Measurements from ENCODE around the gene PLXDC2. TPM values are rescaled to one million over a fixed set of nuclear protein-coding genes. Genes with fewer than 3 reads are reported as not detected.
"Not testable (repeated sequence)": the region's sequence is repeated elsewhere in the genome, so short reads cannot be mapped to it uniquely, and the experiment has no call there.

PLXDC2 gene
- total and polyA plus RNA-seq, 7 donors: 1.8 to 44.6 (median 18.2) TPM

DNA sequence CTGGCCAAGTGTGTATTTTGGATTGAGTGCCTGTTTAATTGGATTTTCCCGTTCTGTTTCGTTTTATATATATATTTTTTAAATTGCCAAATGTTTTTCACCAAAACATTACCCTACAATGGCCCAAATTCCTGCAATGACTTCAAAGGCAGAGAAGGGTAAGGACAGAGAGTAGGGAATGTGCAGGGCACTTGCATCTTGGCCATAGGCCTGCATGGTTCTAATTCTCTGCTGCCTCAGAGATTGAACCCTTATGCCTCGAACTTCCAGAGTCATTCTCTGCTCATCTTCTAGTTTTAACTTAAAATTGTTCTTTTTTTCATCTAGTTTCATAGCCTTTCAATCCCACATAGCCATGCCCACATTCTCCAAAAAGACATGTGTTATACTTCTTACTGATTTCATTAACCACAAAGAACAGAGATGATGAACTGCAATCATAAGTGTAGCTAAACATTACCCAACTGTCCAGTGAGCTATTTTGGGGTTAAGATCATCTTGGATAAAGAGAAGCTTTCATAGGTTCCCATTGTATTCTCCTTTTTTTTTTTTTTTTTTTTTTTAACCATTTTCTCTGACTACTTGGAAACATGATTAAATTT lies 177.6 kb downstream of the PLXDC2 start:
- intact Hi-C loops (cut with DNase I): no loop called here
- H3K4me3 ChIP-seq: no peak overlapping the region
- 89 to 92% methylated on average over 3 of the region's 3 CpGs for WGBS, 2 donors
- H3K9me3 ChIP-seq: no peaks in the 10 kb centered on the region
- peaks cover 0 to 14% (median 7%) of the 10 kb centered on the region in 4 donors for H3K4me1 ChIP-seq
- H3K27ac ChIP-seq: no peak overlapping the region
- DNase-seq: no peak
- TF ChIP-seq EP300 (IDR thresholded peaks at IDR 0.05) (no peak), POLR2AphosphoS5 (IDR thresholded peaks at IDR 0.05) (no peak), POLR2A (IDR thresholded peaks at IDR 0.05) (no peak)
- TF ChIP-seq, protein P1, sequence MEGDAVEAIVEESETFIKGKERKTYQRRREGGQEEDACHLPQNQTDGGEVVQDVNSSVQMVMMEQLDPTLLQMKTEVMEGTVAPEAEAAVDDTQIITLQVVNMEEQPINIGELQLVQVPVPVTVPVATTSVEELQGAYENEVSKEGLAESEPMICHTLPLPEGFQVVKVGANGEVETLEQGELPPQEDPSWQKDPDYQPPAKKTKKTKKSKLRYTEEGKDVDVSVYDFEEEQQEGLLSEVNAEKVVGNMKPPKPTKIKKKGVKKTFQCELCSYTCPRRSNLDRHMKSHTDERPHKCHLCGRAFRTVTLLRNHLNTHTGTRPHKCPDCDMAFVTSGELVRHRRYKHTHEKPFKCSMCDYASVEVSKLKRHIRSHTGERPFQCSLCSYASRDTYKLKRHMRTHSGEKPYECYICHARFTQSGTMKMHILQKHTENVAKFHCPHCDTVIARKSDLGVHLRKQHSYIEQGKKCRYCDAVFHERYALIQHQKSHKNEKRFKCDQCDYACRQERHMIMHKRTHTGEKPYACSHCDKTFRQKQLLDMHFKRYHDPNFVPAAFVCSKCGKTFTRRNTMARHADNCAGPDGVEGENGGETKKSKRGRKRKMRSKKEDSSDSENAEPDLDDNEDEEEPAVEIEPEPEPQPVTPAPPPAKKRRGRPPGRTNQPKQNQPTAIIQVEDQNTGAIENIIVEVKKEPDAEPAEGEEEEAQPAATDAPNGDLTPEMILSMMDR (IDR thresholded peaks at IDR 0.05): no peak
- H3K36me3 ChIP-seq: no peaks in the 10 kb centered on the region
- H3K27me3 ChIP-seq: no peaks in the 10 kb centered on the region

DNA sequence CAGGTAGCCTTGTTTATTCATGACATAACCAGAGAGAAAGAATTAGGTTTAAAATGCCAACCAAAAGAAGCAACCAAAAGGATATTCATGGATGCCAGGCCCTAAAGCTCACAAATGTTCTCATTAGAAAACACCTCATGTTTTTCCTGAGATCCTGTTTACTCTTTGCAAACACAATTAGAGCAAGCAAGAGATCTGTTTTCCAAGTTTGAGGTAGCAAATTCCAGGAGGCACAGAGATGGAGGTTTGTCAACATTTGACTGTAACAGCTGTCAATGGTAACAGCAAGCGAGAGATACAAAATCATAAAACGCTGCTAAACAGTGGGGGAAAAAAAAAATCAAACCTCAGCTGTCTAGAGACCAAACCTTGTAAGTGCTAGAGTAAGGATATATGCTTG lies 182.2 kb downstream of the PLXDC2 start:
- Histone ChIP-seq H3K9me3 (no peaks in the 10 kb centered on the region), H3K4me3 (no peak overlapping the region), H3K36me3 (no peaks in the 10 kb centered on the region), H3K27ac (no peak overlapping the region), H3K4me1 (peaks cover 0 to 19% (median 14%) of the 10 kb centered on the region in 4 donors), H3K27me3 (no peaks in the 10 kb centered on the region)
- 19 to 70% methylated on average over 2 of the region's 2 CpGs for WGBS, 2 donors
- no peak for TF ChIP-seq POLR2AphosphoS5 (IDR thresholded peaks at IDR 0.05)
- TF ChIP-seq POLR2A (IDR thresholded peaks at IDR 0.05): no peak
- TF ChIP-seq, protein P1 (IDR thresholded peaks at IDR 0.05): no peak
- TF ChIP-seq EP300 (IDR thresholded peaks at IDR 0.05): no peak
- intact Hi-C loops (cut with DNase I): no loop called here
- DNase-seq: no peak

DNA sequence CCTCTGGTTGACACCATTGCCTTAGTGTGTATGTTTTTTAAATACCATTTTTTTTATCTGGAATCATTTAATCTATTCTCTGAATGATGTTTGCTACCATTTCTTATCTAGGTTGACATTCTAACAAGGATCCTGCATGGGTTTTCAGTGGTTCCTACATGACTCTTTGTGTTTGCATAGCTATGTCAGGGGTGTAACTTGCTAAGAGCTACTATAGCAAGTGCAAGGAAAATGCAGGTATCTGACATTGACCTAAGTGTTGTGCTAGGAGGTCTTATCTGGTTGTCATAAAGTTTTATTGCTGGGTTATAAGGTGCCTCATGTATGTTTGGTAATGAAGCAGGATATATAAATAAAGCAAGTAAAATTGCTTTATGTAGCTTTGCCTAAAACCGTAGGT lies 183.2 kb downstream of the PLXDC2 start:
- no peak for TF ChIP-seq POLR2AphosphoS5 (IDR thresholded peaks at IDR 0.05)
- TF ChIP-seq, protein P1 (IDR thresholded peaks at IDR 0.05): no peak
- TF ChIP-seq POLR2A (IDR thresholded peaks at IDR 0.05): no peak
- TF ChIP-seq EP300 (IDR thresholded peaks at IDR 0.05): no peak
- H3K36me3 ChIP-seq: no peaks in the 10 kb centered on the region
- intact Hi-C loops (cut with DNase I): no loop called here
- no peak for DNase-seq
- no peak overlapping the region for H3K4me3 ChIP-seq
- H3K27ac ChIP-seq: no peak overlapping the region
- no peaks in the 10 kb centered on the region for H3K9me3 ChIP-seq
- no peaks in the 10 kb centered on the region for H3K27me3 ChIP-seq
- 22 to 68% methylated on average over 1 of the region's 1 CpG for WGBS, 2 donors
- peaks cover 0 to 24% (median 19%) of the 10 kb centered on the region in 4 donors for H3K4me1 ChIP-seq

DNA sequence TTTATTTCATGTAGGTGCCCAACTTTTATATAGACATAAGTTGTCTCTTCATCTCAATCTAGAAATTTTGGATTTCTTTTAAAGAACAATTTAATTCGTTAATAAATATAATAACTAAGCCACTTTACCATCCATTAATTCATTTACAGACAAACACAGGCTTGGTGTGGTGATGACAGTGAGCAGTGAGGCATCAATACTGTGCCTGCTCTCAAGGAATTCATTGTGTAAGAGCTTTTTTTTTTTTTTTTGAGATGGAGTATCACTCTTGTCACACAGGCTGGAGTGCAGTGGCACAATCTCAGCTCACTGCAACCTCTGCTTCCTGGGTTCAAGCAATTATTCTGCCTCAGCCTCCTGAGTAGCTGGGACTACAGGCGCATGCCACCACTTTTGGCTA lies 185.8 kb downstream of the PLXDC2 start:
- H3K27ac ChIP-seq; H3K9me3 ChIP-seq; H3K36me3 ChIP-seq; H3K27me3 ChIP-seq; H3K4me3 ChIP-seq; intact Hi-C loops (cut with DNase I); DNase-seq: not testable (repeated sequence)
- peaks cover 0 to 32% (median 15%) of the 10 kb centered on the region in 4 donors for H3K4me1 ChIP-seq
- WGBS, 2 donors: 92 to 94% methylated on average over 2 of the region's 2 CpGs

DNA sequence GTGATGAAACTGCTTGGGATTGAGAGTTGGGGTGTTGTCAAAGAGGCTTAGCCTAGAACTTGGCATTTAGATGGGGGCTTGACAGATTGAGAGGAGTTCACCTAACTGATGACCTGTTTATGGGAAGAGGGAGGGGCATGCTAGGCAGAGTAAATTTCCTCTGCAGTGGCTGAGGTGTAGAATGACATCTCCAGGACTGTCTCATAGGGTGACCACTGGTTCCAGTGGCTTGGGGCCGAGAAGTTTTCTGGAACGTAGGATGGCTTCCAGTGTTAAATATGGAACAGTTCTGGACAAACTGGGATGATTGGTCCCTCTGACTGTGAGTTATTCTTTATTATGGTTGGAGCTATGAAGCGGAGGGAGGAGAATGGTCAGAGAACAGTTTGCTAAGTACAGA lies 186.4 kb downstream of the PLXDC2 start:
- Histone ChIP-seq H3K27me3 (no peaks in the 10 kb centered on the region), H3K27ac (peak overlapping the region in 2 of 4 donors; percentile 61 to 75), H3K4me1 (peaks cover 0 to 38% (median 18%) of the 10 kb centered on the region in 4 donors), H3K36me3 (no peaks in the 10 kb centered on the region), H3K4me3 (no peak overlapping the region), H3K9me3 (no peaks in the 10 kb centered on the region)
- DNase-seq: no peak
- TF ChIP-seq, protein P1 (IDR thresholded peaks at IDR 0.05): no peak
- no peak for TF ChIP-seq EP300 (IDR thresholded peaks at IDR 0.05)
- TF ChIP-seq POLR2A (IDR thresholded peaks at IDR 0.05): no peak
- no peak for TF ChIP-seq POLR2AphosphoS5 (IDR thresholded peaks at IDR 0.05)
- intact Hi-C loops (cut with DNase I): no loop called here
- WGBS, 2 donors: 96 to 98% methylated on average over 3 of the region's 3 CpGs
